ENCODE data around the gene TNFSF13. TPM values are rescaled to one million over a fixed set of nuclear protein-coding genes. Genes with fewer than 3 reads are reported as not detected.

TNFSF13 gene
- 1 to 10 TPM; 2.4 to 2.7 TPM for total RNA-seq

GRCh38 chr17:7558544-7559319 is at the start of gene TNFSF13:
Gene TNFSF13, plus strand, starts transcription at chr17:7558750. Its CDS starts 290 bp downstream, at chr17:7559040.

GRCh38 chr17:7548585-7549400 is 9.8 kb upstream of the TNFSF13 start, which contains the start of gene TNFSF12:
Gene TNFSF12, plus strand, starts transcription at chr17:7549058. Its CDS starts 96 bp downstream, at chr17:7549154.

GRCh38 chr17:7561589-7562207 is 3.1 kb downstream of the TNFSF13 start, which contains the start of gene SENP3:
Gene SENP3, plus strand, starts transcription at chr17:7561919. Its CDS starts 1,158 bp downstream, at chr17:7563077.

GRCh38 chr17:7579001-7579833 is 20.7 kb downstream of the TNFSF13 start, which contains the start of gene CD68:
Gene CD68, plus strand, starts transcription at chr17:7579638. Its CDS starts 40 bp downstream, at chr17:7579678.

GRCh38 chr17:7583253-7584109 is 24.9 kb downstream of the TNFSF13 start, which contains the start of gene MPDU1:
Gene MPDU1, plus strand, starts transcription at chr17:7583852. Its CDS starts 11 bp downstream, at chr17:7583863.

GRCh38 chr17:7589891-7590691 is 31.5 kb downstream of the TNFSF13 start, which contains the start of gene SOX15:
Gene SOX15, minus strand, starts transcription at chr17:7590094. Its CDS starts 418 bp downstream, at chr17:7589676.

Small RNAs within 50 kb of the gene (small RNA-seq; reads per million reads assigned to genes)
- 0 reads per million in 2 donors for gene CD68
- 0 reads per million in 2 donors for gene RF00019
- 0 reads per million in 2 donors for gene SNORA48
- 0 reads per million in 2 donors for gene SNORD10

Other genes starting within 250 kb of the TNFSF13 start
- 10 to 100 TPM; 74.7 to 87.2 TPM for gene GPS2, start 243.4 kb upstream of the TNFSF13 start, total RNA-seq
- gene NEURL4, start 229.4 kb upstream of the TNFSF13 start, total RNA-seq: 10 to 100 TPM; 14.8 to 16.7 TPM
- under 1 TPM in 1 of 2 donors, not detected in 1; 0.67 TPM for gene ACAP1, start 222.2 kb upstream of the TNFSF13 start, total RNA-seq
- 1 to 10 TPM; 1.3 to 3.4 TPM for gene KCTD11, start 206.6 kb upstream of the TNFSF13 start, total RNA-seq
- not detected for gene TMEM95, start 203.6 kb upstream of the TNFSF13 start, total RNA-seq
- under 1 TPM; 0.69 to 1.00 TPM for gene TNK1, start 177.7 kb upstream of the TNFSF13 start, total RNA-seq
- gene PLSCR3, start 164.2 kb upstream of the TNFSF13 start, total RNA-seq: 10 to 100 TPM in 1 of 2 donors, 1 to 10 TPM in 1; 9.6 to 12.0 TPM
- 100 to 1,000 TPM in 1 of 2 donors, 10 to 100 TPM in 1; 73.0 to 107 TPM for gene TMEM256, start 154.7 kb upstream of the TNFSF13 start, total RNA-seq
- gene NLGN2, start 150.9 kb upstream of the TNFSF13 start, total RNA-seq: 1 to 10 TPM; 4.0 to 4.1 TPM
- not detected for gene SPEM1, start 138.4 kb upstream of the TNFSF13 start, total RNA-seq
- not detected for gene SPEM2, start 133.1 kb upstream of the TNFSF13 start, total RNA-seq
- gene SPEM3, start 129.9 kb upstream of the TNFSF13 start, total RNA-seq: not detected
- gene TMEM102, start 123.3 kb upstream of the TNFSF13 start, total RNA-seq: 1 to 10 TPM; 7.3 to 7.9 TPM
- under 1 TPM; under 0.01 to 0.33 TPM for gene FGF11, start 119.2 kb upstream of the TNFSF13 start, total RNA-seq
- 1 to 10 TPM; 5.5 to 5.7 TPM for gene CHRNB1, start 113.7 kb upstream of the TNFSF13 start, total RNA-seq
- gene ZBTB4, start 79.1 kb upstream of the TNFSF13 start, total RNA-seq: 10 to 100 TPM; 16.3 to 23.1 TPM
- gene SLC35G6, start 77.3 kb upstream of the TNFSF13 start, total RNA-seq: not detected
- 10 to 100 TPM; 95.3 to 96.9 TPM for gene POLR2A, start 74.4 kb upstream of the TNFSF13 start, total RNA-seq
- gene TNFSF12, start 9.7 kb upstream of the TNFSF13 start, total RNA-seq: 10 to 100 TPM; 14.8 to 19.3 TPM
- gene SENP3, start 3.2 kb downstream of the TNFSF13 start, total RNA-seq: 100 to 1,000 TPM in 1 of 2 donors, 10 to 100 TPM in 1; 67.4 to 114 TPM
- gene CD68, start 20.9 kb downstream of the TNFSF13 start, total RNA-seq: 10 to 100 TPM; 18.3 to 20.0 TPM
- 100 to 1,000 TPM; 181 to 189 TPM for gene MPDU1, start 25.1 kb downstream of the TNFSF13 start, total RNA-seq
- gene SOX15, start 31.3 kb downstream of the TNFSF13 start, total RNA-seq: under 1 TPM in 1 of 2 donors, not detected in 1; 0.33 TPM
- gene FXR2, start 56.1 kb downstream of the TNFSF13 start, total RNA-seq: 10 to 100 TPM; 36.3 to 36.5 TPM
- 10 to 100 TPM; 22.4 to 24.6 TPM for gene SAT2, start 69.1 kb downstream of the TNFSF13 start, total RNA-seq
- gene SHBG, start 71.4 kb downstream of the TNFSF13 start, total RNA-seq: under 1 TPM; 0.33 to 0.34 TPM
- not detected for gene ATP1B2, start 92.2 kb downstream of the TNFSF13 start, total RNA-seq
- 10 to 100 TPM; 43.0 to 47.1 TPM for gene TP53, start 128.7 kb downstream of the TNFSF13 start, total RNA-seq
- 10 to 100 TPM in 1 of 2 donors, 1 to 10 TPM in 1; 8.6 to 17.3 TPM for gene WRAP53, start 129.7 kb downstream of the TNFSF13 start, total RNA-seq
- 1 to 10 TPM in 1 of 2 donors, under 1 TPM in 1; 0.33 to 1.0 TPM for gene EFNB3, start 146.5 kb downstream of the TNFSF13 start, total RNA-seq
- gene DNAH2, start 159.0 kb downstream of the TNFSF13 start, total RNA-seq: under 1 TPM; under 0.01 TPM